ENCODE results near the gene TREX2.

DNA sequence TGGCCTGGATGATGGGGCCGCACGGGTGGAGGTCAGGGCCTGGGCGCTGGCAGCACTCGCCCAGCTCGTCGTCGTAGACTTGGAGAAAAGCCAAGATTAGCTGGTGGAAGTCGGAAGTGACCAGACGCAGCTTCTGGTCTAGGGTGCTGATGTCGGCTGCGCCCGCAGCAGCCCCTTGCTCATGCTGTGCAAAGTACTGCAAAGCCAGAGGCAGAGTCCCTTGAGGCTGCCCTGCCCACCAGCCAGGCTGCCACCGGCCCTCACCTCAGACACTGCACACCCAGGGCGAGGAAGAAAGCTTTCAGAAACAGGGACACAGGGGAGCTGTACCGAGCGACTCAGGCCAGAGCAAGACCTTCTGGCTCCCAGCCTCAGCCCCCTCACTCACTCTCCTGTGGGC lies 9.7 kb upstream of the TREX2 start:
- TF ChIP-seq, protein P1, sequence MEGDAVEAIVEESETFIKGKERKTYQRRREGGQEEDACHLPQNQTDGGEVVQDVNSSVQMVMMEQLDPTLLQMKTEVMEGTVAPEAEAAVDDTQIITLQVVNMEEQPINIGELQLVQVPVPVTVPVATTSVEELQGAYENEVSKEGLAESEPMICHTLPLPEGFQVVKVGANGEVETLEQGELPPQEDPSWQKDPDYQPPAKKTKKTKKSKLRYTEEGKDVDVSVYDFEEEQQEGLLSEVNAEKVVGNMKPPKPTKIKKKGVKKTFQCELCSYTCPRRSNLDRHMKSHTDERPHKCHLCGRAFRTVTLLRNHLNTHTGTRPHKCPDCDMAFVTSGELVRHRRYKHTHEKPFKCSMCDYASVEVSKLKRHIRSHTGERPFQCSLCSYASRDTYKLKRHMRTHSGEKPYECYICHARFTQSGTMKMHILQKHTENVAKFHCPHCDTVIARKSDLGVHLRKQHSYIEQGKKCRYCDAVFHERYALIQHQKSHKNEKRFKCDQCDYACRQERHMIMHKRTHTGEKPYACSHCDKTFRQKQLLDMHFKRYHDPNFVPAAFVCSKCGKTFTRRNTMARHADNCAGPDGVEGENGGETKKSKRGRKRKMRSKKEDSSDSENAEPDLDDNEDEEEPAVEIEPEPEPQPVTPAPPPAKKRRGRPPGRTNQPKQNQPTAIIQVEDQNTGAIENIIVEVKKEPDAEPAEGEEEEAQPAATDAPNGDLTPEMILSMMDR (IDR thresholded peaks at IDR 0.05) = no peak
- TF ChIP-seq POLR2A (IDR thresholded peaks at IDR 0.05) = no peak
